RWPE1 (cell line): Measurements from ENCODE around the gene MCUR1.
A peak's percentile ranks its signal among the peaks of the same experiment; 100 is the strongest.

Experiments used
- CTCF ChIA-PET: fragments of 350-600 bp; sonication (Branson Sonifier 250); formaldehyde crosslinking; extraction: SDS; loops from one replicate; lab custom pipeline; 2021; lab: Yijun Ruan, JAX
- POLR2A ChIA-PET: fragments of 400-600 bp; formaldehyde crosslinking; extraction: SDS; loops from one replicate; lab custom pipeline; 2020; ENCODE audit warnings: antibody characterized with exemption; ENCODE audit not compliant: low non-redundant PET; lab: Yijun Ruan, JAX
- DNase-seq: peaks from one replicate; pipeline ENCODE4 v3.0.0; 2012; ENCODE audit warnings: low spot score
- H3K27ac ChIP-seq: fragments of 450-650 bp; 2 replicates; pipeline ENCODE4 v1.5.1; 2017
- CTCF ChIP-seq: fragments of 450-650 bp; conservative IDR thresholded peaks from 2 replicates; pipeline ENCODE4 v1.5.1; 2017; ENCODE audit warnings: low read depth, mild to moderate bottlenecking

MCUR1 gene

DNA sequence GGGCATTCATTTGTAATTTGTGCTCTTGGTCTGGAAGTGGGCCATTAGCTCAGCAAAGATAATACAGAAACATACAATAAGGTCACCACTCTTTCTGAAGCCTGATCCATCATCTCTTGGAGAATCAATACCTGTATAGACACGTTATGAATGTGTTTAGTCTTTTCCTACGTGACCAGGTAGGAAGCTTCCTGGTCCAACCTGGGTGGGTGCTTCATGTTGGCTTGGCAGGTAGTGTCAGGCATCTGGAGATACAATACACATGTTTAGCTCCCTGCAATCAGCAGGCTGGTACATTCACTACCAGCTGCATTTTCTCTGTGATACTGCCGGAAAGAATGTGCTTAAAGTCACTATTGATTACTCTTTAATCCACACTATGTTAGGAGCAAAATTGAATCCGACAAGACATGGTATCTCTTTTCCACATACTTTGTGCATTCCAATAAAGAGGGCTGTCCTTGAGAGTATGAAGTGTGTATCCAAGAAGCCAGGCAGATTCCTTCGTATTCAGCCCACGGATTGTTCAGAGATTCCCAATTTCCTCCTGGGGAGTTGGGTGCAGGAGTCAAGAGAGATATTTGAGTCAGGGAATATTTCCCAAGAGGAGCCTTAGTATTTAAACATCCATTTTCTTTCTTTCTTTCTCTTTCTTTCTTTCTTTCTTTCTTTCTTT is 52.9 kb downstream of the MCUR1 start:
- CTCF ChIA-PET: interaction anchor here (0.6 to 1.0 kb wide), 2 partner anchors 9 to 23 kb away, joined by 4 to 5 read pairs; no protein-coding TSS in a partner anchor

GRCh38 chr6:13760307-13761304 is 53.8 kb downstream of the MCUR1 start:
- ChIA-PET POLR2A (interaction anchor here (0.9 kb wide), 1 partner anchor 51 kb away, joined by 3 read pairs; no protein-coding TSS in a partner anchor), CTCF (interaction anchor here (0.7 to 1.0 kb wide), 2 partner anchors 8 to 1983 kb away, joined by 3 to 5 read pairs; no protein-coding TSS in a partner anchor)
- peak; percentile 48 for DNase-seq
- no peak for TF ChIP-seq CTCF
- peak overlapping the region; percentile 98 for H3K27ac ChIP-seq

More for the DNA sequence above, 52.9 kb downstream of the MCUR1 start:
- H3K27ac ChIP-seq: peak overlapping the region; percentile 98
- no peak for TF ChIP-seq CTCF
- POLR2A ChIA-PET: no interaction called here
- no peak for DNase-seq

- ChIA-PET POLR2A (no interaction called here), CTCF (interaction anchor here (0.6 kb wide), 1 partner anchor 15 kb away, joined by 3 read pairs; no protein-coding TSS in a partner anchor)
- no peak for TF ChIP-seq CTCF
- H3K27ac ChIP-seq: peak overlapping the region; percentile 32; the same call in 1 of the 2 replicates
- no peak for DNase-seq
Measured at GRCh38 chr6:13759025-13759424, 55.3 kb downstream of the MCUR1 start.

- no peak overlapping the region for H3K27ac ChIP-seq
- DNase-seq: no peak
- POLR2A ChIA-PET: no interaction called here
- TF ChIP-seq CTCF: no peak
- CTCF ChIA-PET: no interaction called here
Measured at GRCh38 chr6:13754644-13755043, 59.7 kb downstream of the MCUR1 start.

GRCh38 chr6:13743736-13744127 is 70.6 kb downstream of the MCUR1 start:
- POLR2A ChIA-PET: no interaction called here
- CTCF ChIA-PET: interaction anchor here (0.7 kb wide), 1 partner anchor 15 kb away, joined by 3 read pairs; no protein-coding TSS in a partner anchor
- TF ChIP-seq CTCF: no peak
- DNase-seq: no peak
- no peak overlapping the region for H3K27ac ChIP-seq
